Vagina (tissue), 2 donors: ENCODE data around the gene GPR15. TPM values are rescaled to one million over a fixed set of nuclear protein-coding genes. Genes with fewer than 3 reads are reported as not detected.
A peak's percentile ranks its signal among the peaks of the same experiment; 100 is the strongest.

Experiments
- DNase-seq, 2 donors: peaks; one replicate each; pipeline ENCODE4 v3.0.0-alpha.2; 2017; ENCODE audit errors: extremely low spot score in 2 of 2
- H3K27ac ChIP-seq: fragments of 200-600 bp; sonication (generic); one replicate; pipeline ENCODE4 v1.5.1; 2019
- H3K27me3 ChIP-seq: fragments of 200-600 bp; sonication (generic); one replicate; pipeline ENCODE4 v1.5.1; 2019
- H3K36me3 ChIP-seq, 2 donors: fragments of 200-600 bp; sonication (generic); one replicate each; pipeline ENCODE4 v1.5.1; 2017 to 2019
- H3K4me1 ChIP-seq: fragments of 200-600 bp; sonication (generic); one replicate; pipeline ENCODE4 v1.5.1; 2019
- H3K4me3 ChIP-seq, 2 donors: fragments of 200-600 bp; sonication (generic); 1 replicate in 1 of 2; 2 replicates in 1 of 2; pipeline ENCODE4 v1.5.1; 2016 to 2019
- H3K9me3 ChIP-seq: fragments of 200-600 bp; sonication (generic); one replicate; pipeline ENCODE4 v1.5.1; 2019
- CTCF ChIP-seq, 3 experiments: fragments of 450-650 bp in 2 of 3; fragments of 200-600 bp in 1 of 3; sonication (generic) in 1 of 3; IDR thresholded peaks; one replicate each; pipeline ENCODE4 v1.5.1; 2017 to 2019; ENCODE audit warnings: antibody characterized with exemption in 3 of 3, mild to moderate bottlenecking in 2 of 3, moderate library complexity in 2 of 3
- POLR2A ChIP-seq, 2 donors: fragments of 450-650 bp; IDR thresholded peaks; one replicate each; pipeline ENCODE4 v1.6.1; 2017; ENCODE audit warnings: antibody characterized with exemption in 2 of 2, mild to moderate bottlenecking in 2 of 2, moderate library complexity in 2 of 2
- POLR2AphosphoS5 ChIP-seq, 2 donors: sonication (generic); formaldehyde crosslinking; IDR thresholded peaks; one replicate each; pipeline ENCODE4 v1.9.0; 2017; ENCODE audit warnings: antibody characterized with exemption in 2 of 2, mild to moderate bottlenecking in 2 of 2, low read depth in 1 of 2; ENCODE audit not compliant: insufficient read depth in 1 of 2
- intact Hi-C: fragments of 100-400 bp; cut with DNase I; formaldehyde crosslinking; loops from one replicate; pipeline ENCODE4 v1.15.1; 2023
- total RNA-seq: library from RNA; depleted of rRNA; stranded (reverse); fragments of >200 nt; gene quantifications from one replicate; pipeline ENCODE4 v1.2.3, GENCODE V29; 2016

The GPR15 gene
- 1.2 TPM for total RNA-seq

- Histone ChIP-seq H3K4me3 (peak within 1 kb of the TSS in 1 of 2 donors; percentile 19), H3K27ac (no peak within 1 kb of the TSS), H3K27me3 (no peaks in the 10 kb centered on the region), H3K4me1 (no peaks in the 10 kb centered on the region), H3K9me3 (no peaks in the 10 kb centered on the region), H3K36me3 (no peaks in the 10 kb centered on the region)
- TF ChIP-seq POLR2A (IDR thresholded peaks at IDR 0.05) (no peak), POLR2AphosphoS5 (IDR thresholded peaks at IDR 0.05; ENCODE audit: insufficient read depth in 1 of 2, low read depth in 1 of 2) (no peak), CTCF (IDR thresholded peaks at IDR 0.05) (no peak)
- intact Hi-C loops: no loop called here
- DNase-seq: no peak
These were observed at the start of gene GPR15 for GRCh38 chr3:98531622-98532274. Gene GPR15 (plus strand): TSS chr3:98531978. CDS start chr3:98532034, 56 bp downstream.

DNA sequence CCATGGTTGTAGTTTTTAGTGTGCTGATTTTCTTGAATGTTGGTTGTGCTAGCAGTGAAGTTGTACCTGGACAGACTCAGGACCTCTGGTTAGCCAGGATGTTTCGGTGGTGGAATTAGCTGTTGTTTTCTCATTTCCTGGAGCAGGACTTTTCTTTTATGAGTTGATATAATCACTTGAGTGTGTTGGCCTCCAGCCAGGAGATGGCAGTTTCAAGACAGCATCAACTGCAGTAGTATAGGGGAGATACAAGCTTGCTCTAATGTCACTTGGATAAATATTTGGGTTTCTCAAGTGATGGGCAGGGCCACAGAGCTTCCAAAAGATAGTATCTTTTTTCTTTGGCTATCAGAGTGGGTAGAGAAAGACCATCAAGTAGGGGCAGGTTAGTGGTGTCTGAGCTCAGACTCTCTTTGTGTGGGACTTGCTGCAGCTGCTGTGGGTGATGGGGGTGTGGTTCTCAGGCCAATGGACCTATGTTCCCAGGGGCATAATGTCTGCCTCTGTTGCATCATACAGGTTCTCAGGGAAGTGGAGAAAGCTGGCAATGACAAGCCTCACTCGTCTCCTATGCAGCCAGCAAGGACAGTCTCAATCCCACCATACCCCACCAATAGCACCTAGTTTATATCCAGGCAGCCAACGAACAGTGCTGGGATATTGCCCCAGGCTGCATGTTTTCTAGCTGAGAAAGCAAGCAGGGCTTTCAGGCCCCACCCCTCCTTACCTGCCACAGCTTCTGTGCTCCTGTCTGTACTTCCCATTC lies 48.9 kb upstream of the GPR15 start:
- H3K36me3 ChIP-seq: no peaks in the 10 kb centered on the region
- H3K4me1 ChIP-seq: no peaks in the 10 kb centered on the region
- DNase-seq: no peak
- no peaks in the 10 kb centered on the region for H3K27me3 ChIP-seq
- no peak for TF ChIP-seq CTCF (IDR thresholded peaks at IDR 0.05)
- TF ChIP-seq POLR2AphosphoS5 (IDR thresholded peaks at IDR 0.05; ENCODE audit: insufficient read depth in 1 of 2, low read depth in 1 of 2): no peak
- no peak for TF ChIP-seq POLR2A (IDR thresholded peaks at IDR 0.05)
- no peak overlapping the region for H3K27ac ChIP-seq
- intact Hi-C loops: no loop called here
- H3K9me3 ChIP-seq: peaks cover 3% of the 10 kb centered on the region
- no peak overlapping the region for H3K4me3 ChIP-seq

DNA sequence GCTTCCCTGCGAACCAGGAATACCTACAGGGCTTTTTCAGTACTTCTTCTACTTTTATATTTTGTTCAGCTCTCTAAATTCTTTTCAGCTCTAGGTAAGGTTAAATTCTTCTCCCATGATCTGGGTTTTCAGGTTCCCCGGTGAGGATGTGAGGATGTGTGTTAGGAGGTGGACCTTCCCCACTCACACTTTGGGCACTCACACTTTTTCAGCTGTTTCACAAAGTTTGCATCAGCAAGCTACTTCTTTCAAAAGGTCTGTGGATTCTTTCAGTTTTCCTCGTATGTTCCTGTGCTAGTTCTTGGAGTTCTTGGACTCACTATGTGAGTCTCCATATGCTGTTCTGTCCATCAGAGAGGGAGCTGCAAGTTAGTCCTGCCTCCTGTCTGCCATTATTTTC lies 48.2 kb upstream of the GPR15 start:
- no peak overlapping the region for H3K27ac ChIP-seq
- H3K4me3 ChIP-seq: no peak overlapping the region
- H3K27me3 ChIP-seq: no peaks in the 10 kb centered on the region
- DNase-seq: no peak
- H3K36me3 ChIP-seq: no peaks in the 10 kb centered on the region
- no peak for TF ChIP-seq POLR2A (IDR thresholded peaks at IDR 0.05)
- no peak for TF ChIP-seq POLR2AphosphoS5 (IDR thresholded peaks at IDR 0.05; ENCODE audit: insufficient read depth in 1 of 2, low read depth in 1 of 2)
- no peak for TF ChIP-seq CTCF (IDR thresholded peaks at IDR 0.05)
- H3K4me1 ChIP-seq: no peaks in the 10 kb centered on the region
- intact Hi-C loops: no loop called here
- H3K9me3 ChIP-seq: peaks cover 3% of the 10 kb centered on the region

DNA sequence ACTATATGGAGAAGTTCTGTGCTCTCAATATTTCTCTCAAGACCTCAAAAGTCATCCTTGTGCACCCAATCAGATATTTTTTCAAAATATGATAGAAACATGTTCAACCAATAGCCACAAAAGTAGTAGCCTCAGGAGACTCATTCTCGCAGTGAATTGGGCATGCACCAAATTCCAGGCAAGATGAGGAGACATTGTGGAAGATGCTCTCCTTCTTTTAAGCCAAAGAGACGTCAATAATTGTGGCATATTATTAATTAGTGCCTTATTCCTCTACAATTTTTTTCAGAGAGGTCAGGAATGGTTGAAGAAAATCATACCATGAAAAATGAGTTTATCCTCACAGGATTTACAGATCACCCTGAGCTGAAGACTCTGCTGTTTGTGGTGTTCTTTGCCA lies 34.4 kb upstream of the GPR15 start, which contains the start of gene OR5K2:
TSS of gene OR5K2 (plus strand) at position 301 of the 400 bp plus-strand sequence. CDS start at position 301, 0 bp downstream.
- Histone ChIP-seq H3K4me1 (no peaks in the 10 kb centered on the region), H3K27me3 (no peaks in the 10 kb centered on the region), H3K27ac (no peak within 1 kb of the TSS), H3K4me3 (no peak within 1 kb of the TSS), H3K9me3 (no peaks in the 10 kb centered on the region), H3K36me3 (no peaks in the 10 kb centered on the region)
- no peak for DNase-seq
- no peak for TF ChIP-seq POLR2A (IDR thresholded peaks at IDR 0.05)
- no peak for TF ChIP-seq CTCF (IDR thresholded peaks at IDR 0.05)
- TF ChIP-seq POLR2AphosphoS5 (IDR thresholded peaks at IDR 0.05; ENCODE audit: insufficient read depth in 1 of 2, low read depth in 1 of 2): no peak
- intact Hi-C loops: no loop called here

- Histone ChIP-seq H3K9me3 (no peaks in the 10 kb centered on the region), H3K4me1 (no peaks in the 10 kb centered on the region), H3K36me3 (no peaks in the 10 kb centered on the region), H3K27ac (no peak overlapping the region), H3K27me3 (no peaks in the 10 kb centered on the region), H3K4me3 (no peak overlapping the region)
- no peak for DNase-seq
- intact Hi-C loops: no loop called here
- TF ChIP-seq POLR2AphosphoS5 (IDR thresholded peaks at IDR 0.05; ENCODE audit: insufficient read depth in 1 of 2, low read depth in 1 of 2) (no peak), CTCF (IDR thresholded peaks at IDR 0.05) (no peak), POLR2A (IDR thresholded peaks at IDR 0.05) (no peak)
These were observed 31.8 kb upstream of the GPR15 start for GRCh38 chr3:98500019-98500418.
